ENCODE results near the gene LRR1. TPM values are rescaled to one million over a fixed set of nuclear protein-coding genes. Genes with fewer than 3 reads are reported as not detected.

Gene LRR1
- total and polyA plus RNA-seq, 9 of the 15 experiments (the other 6 are each of a cell fraction or from before 2014, with no cell fraction given), result 26.5 to 58.1 (median 31.8) TPM

DNA sequence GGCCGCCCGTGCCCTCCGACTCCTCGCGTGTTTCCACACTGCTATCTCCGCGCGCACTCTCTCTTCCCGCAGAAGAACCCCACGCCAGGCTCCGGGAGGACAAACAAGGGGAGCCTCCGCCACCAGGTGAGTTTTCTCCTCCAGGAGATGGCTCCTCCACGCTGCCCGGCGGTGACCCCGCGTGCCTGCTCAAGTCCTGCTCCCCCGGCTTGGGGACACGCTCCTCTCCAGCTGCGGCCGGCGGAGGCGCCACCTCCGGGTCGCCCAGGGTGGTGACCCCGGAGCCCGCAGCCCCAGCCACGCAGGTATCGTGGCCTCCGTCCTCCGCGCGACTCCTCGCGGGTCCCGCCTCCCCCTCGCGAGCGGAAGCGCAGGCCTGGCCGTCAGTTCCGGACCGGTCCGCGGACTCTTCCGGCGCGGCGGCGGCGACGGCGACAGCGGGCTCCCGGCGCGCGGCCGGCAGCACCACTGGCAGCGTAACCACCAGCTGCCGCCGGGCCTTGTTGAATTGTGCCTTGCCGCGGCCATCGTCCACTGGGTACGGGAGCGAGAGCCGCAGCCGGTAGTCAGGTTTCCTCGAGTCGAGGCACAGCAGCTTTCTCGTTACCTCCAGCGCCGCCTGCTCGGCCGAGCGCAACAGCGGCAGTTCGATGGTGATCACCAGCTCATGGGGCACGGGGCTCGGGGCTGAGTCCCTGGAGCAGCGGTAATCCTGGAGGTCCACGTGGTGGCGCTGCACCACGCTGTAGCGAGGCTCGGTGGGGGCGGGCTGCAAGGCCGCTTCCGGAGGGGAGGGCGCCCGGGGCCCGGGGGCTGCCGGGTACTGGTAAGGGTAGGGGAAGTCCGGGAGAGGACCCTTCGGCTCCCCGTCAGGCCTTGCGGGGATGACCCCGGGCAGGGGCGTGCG, 35.2 kb downstream of the LRR1 start (continued):
- TF ChIP-seq, protein P1, sequence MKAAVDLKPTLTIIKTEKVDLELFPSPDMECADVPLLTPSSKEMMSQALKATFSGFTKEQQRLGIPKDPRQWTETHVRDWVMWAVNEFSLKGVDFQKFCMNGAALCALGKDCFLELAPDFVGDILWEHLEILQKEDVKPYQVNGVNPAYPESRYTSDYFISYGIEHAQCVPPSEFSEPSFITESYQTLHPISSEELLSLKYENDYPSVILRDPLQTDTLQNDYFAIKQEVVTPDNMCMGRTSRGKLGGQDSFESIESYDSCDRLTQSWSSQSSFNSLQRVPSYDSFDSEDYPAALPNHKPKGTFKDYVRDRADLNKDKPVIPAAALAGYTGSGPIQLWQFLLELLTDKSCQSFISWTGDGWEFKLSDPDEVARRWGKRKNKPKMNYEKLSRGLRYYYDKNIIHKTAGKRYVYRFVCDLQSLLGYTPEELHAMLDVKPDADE (conservative IDR thresholded peaks at IDR 0.05; ENCODE audit: control insufficient read depth, low read depth, low read length), result peak; percentile 61; the same call in 1 of the 2 replicates
- TF ChIP-seq ZNF384 (IDR thresholded peaks at IDR 0.05; ENCODE audit: low read depth, low read length) (no peak), STAT5A (IDR thresholded peaks at IDR 0.05; ENCODE audit: borderline replicate concordance, low read length) (no peak), SIX5 (IDR thresholded peaks at IDR 0.05; ENCODE audit: borderline replicate concordance in 1 of 2, insufficient read depth in 1 of 2, low read depth in 1 of 2, low read length in 2 of 2) (no peak), ZNF76 (CRISPR knock-in tag; IDR thresholded peaks at IDR 0.05; ENCODE audit: borderline replicate concordance) (peak; percentile 20; the same call in 1 of the 2 replicates), SUPT5H (IDR thresholded peaks at IDR 0.05) (peak; percentile 82), MLX (CRISPR knock-in tag; conservative IDR thresholded peaks at IDR 0.05) (no peak), TOE1 (IDR thresholded peaks at IDR 0.05; ENCODE audit: borderline replicate concordance) (peak; percentile 39; the same call in 1 of the 2 replicates), TOE1 (CRISPR knock-in tag; IDR thresholded peaks at IDR 0.05; ENCODE audit: borderline replicate concordance, low read depth) (no peak), ZNF347 (CRISPR knock-in tag; IDR thresholded peaks at IDR 0.05; ENCODE audit: low read depth) (no peak), MYBL2 (IDR thresholded peaks at IDR 0.05; ENCODE audit: low read depth) (no peak), MYBL2 (CRISPR knock-in tag; IDR thresholded peaks at IDR 0.05; ENCODE audit: borderline replicate concordance) (0 out of 2 replicates have a peak, but pooled peaks have one; percentile 56), ZBTB9 (CRISPR knock-in tag; IDR thresholded peaks at IDR 0.05) (peak; percentile 64; the same call in 1 of the 2 replicates), HDGF (IDR thresholded peaks at IDR 0.05) (no peak), ZBTB5 (IDR thresholded peaks at IDR 0.05) (no peak), HNRNPLL (IDR thresholded peaks at IDR 0.05; ENCODE audit: low read depth, low read length, poor library complexity, severe bottlenecking) (peak; percentile 96)
- TF ChIP-seq, protein P2, sequence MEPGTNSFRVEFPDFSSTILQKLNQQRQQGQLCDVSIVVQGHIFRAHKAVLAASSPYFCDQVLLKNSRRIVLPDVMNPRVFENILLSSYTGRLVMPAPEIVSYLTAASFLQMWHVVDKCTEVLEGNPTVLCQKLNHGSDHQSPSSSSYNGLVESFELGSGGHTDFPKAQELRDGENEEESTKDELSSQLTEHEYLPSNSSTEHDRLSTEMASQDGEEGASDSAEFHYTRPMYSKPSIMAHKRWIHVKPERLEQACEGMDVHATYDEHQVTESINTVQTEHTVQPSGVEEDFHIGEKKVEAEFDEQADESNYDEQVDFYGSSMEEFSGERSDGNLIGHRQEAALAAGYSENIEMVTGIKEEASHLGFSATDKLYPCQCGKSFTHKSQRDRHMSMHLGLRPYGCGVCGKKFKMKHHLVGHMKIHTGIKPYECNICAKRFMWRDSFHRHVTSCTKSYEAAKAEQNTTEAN (CRISPR knock-in tag; IDR thresholded peaks at IDR 0.05), result 0 out of 2 replicates have a peak, but pooled peaks have one; percentile 41
- TF ChIP-seq, protein P3, sequence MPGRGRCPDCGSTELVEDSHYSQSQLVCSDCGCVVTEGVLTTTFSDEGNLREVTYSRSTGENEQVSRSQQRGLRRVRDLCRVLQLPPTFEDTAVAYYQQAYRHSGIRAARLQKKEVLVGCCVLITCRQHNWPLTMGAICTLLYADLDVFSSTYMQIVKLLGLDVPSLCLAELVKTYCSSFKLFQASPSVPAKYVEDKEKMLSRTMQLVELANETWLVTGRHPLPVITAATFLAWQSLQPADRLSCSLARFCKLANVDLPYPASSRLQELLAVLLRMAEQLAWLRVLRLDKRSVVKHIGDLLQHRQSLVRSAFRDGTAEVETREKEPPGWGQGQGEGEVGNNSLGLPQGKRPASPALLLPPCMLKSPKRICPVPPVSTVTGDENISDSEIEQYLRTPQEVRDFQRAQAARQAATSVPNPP (IDR thresholded peaks at IDR 0.05; ENCODE audit: borderline replicate concordance, insufficient read depth, insufficient read length), result no peak

All from K562 (cell line).